ENCODE data around the gene TSR1.
"Not testable (repeated sequence)": the region's sequence is repeated elsewhere in the genome, so short reads cannot be mapped to it uniquely, and the experiment has no call there.

DNA sequence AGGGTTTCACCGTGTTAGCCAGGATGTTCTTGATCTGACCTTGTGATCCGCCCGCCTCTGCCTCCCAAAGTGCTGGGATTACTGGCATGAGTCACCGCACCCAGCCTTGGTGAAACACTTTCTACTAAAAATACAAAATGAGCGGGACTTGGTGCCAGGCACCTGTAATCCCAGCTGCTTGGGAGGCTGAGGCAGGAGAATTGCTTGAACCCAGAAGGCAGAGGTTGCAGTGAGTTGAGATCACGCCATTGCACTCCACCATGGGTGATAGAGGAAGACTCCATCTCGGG lies 19.4 kb downstream of the TSR1 start:
- TF ChIP-seq, protein P1, sequence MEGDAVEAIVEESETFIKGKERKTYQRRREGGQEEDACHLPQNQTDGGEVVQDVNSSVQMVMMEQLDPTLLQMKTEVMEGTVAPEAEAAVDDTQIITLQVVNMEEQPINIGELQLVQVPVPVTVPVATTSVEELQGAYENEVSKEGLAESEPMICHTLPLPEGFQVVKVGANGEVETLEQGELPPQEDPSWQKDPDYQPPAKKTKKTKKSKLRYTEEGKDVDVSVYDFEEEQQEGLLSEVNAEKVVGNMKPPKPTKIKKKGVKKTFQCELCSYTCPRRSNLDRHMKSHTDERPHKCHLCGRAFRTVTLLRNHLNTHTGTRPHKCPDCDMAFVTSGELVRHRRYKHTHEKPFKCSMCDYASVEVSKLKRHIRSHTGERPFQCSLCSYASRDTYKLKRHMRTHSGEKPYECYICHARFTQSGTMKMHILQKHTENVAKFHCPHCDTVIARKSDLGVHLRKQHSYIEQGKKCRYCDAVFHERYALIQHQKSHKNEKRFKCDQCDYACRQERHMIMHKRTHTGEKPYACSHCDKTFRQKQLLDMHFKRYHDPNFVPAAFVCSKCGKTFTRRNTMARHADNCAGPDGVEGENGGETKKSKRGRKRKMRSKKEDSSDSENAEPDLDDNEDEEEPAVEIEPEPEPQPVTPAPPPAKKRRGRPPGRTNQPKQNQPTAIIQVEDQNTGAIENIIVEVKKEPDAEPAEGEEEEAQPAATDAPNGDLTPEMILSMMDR (conservative IDR thresholded peaks at IDR 0.05) = not testable (repeated sequence)
- not testable (repeated sequence) for TF ChIP-seq EZH2 (IDR thresholded peaks at IDR 0.05; ENCODE audit: low read depth)
